ENCODE results near the gene TNFRSF18. TPM values are rescaled to one million over a fixed set of nuclear protein-coding genes. Genes with fewer than 3 reads are reported as not detected.

The TNFRSF18 gene
- total RNA-seq, 2 experiments from 2014 or later: not detected

DNA sequence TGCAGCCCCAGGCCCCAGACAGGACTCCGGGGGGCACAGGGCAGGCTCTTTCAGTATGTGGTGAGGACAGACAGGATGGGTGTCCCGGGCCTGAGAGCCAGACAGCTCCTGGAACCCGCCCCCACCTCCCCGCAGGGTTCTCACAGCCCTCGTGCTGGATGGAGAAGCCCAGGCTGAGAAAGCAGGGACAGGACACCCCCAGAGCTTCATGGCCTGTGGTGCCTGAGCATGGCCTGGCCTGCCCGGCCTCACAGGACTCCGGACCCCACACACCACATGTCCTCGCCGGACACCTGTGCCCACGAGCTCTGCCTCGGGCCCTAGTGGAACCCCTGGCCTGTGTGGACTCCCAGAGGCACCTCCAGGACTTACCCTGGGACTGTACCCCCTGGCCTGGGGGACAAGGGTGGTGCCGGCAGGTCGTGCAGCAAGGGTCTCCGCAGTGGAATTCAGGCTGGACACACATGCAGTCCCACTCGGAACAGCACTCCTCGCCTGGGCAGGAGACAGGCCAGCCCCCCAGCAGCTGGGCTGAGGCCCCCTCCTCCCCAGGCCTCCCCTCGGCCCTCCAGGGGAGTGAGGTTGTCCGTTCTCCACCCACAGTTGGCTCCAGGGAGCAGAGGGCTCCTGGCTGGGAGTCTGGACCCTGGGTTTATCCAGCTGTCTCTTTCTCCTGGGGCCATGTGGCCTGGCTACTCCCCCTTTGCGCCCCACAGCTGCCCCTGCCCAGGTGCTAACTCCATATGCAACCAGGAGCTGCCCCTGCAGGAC, 1.2 kb downstream of the TNFRSF18 start:
- H3K4me2 ChIP-seq (ENCODE audit: low read length): no peak overlapping the region
- H3K9me3 ChIP-seq (ENCODE audit: low read length): no peaks in the 10 kb centered on the region
- CTCF ChIA-PET (ENCODE audit: unreplicated experiment): interaction anchor here (0.6 kb wide), 1 partner anchor 141 kb away, joined by 3 read pairs; no protein-coding TSS in a partner anchor
- no peaks in the 10 kb centered on the region for H4K20me1 ChIP-seq (ENCODE audit: insufficient read depth, low read length)
- peaks cover 7% of the 10 kb centered on the region for H3K4me1 ChIP-seq (ENCODE audit: insufficient read depth, low read length, poor library complexity, severe bottlenecking)
- BruUV-seq (replicated peaks): no TSS peak
- POLR2A ChIA-PET: no interaction called here
- no peaks in the 10 kb centered on the region for H3K79me2 ChIP-seq (ENCODE audit: insufficient read depth, low read depth, low read length)
- DNase-seq (ENCODE audit: low spot score): no peak
- H3K36me3 ChIP-seq (ENCODE audit: insufficient read depth, low read length): no peaks in the 10 kb centered on the region
- intact Hi-C loops (cut with micrococcal nuclease; ENCODE audit: unreplicated experiment): no loop called here
- H2AFZ ChIP-seq (ENCODE audit: low read length): no peak overlapping the region
- no peak for TF ChIP-seq EZH2phosphoT487 (IDR thresholded peaks at IDR 0.05; ENCODE audit: borderline replicate concordance, low read depth, low read length)
- TF ChIP-seq, protein P1, sequence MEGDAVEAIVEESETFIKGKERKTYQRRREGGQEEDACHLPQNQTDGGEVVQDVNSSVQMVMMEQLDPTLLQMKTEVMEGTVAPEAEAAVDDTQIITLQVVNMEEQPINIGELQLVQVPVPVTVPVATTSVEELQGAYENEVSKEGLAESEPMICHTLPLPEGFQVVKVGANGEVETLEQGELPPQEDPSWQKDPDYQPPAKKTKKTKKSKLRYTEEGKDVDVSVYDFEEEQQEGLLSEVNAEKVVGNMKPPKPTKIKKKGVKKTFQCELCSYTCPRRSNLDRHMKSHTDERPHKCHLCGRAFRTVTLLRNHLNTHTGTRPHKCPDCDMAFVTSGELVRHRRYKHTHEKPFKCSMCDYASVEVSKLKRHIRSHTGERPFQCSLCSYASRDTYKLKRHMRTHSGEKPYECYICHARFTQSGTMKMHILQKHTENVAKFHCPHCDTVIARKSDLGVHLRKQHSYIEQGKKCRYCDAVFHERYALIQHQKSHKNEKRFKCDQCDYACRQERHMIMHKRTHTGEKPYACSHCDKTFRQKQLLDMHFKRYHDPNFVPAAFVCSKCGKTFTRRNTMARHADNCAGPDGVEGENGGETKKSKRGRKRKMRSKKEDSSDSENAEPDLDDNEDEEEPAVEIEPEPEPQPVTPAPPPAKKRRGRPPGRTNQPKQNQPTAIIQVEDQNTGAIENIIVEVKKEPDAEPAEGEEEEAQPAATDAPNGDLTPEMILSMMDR (conservative IDR thresholded peaks at IDR 0.05; ENCODE audit: low read length): no peak
- H3K9me2 ChIP-seq (ENCODE audit: insufficient read depth, low read length): no peaks in the 10 kb centered on the region
- no peak overlapping the region for H3K4me3 ChIP-seq (ENCODE audit: low read depth, low read length, poor library complexity, severe bottlenecking)
- H3K27ac ChIP-seq (ENCODE audit: low read depth, low read length, poor library complexity, severe bottlenecking): no peak overlapping the region

DNA sequence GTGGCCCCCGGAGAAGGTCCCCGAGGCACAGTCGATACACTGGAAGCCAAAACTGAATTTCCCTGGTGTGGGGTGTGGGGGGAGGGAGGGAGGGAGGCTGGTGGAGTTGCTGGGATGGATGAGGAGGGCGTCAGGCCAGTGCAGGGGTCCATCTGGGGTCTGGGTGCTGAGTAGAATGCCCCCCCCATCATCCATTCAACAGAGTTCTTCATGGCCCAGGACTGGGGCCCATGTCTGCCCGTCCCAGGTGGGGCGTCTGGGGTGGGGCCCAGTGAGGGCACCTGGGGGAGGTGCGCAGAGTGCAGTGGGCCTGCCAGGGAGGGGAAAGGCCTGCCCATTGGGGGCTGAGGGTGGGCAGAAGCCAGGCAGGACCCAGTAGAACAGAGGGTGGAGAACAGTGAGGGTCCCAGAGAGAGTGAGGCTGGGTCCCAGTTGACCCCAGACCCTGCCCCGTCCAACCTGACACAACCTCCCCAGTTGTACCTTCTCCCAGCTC, 1.9 kb downstream of the TNFRSF18 start:
- Histone ChIP-seq H4K20me1 (ENCODE audit: insufficient read depth, low read length) (no peaks in the 10 kb centered on the region), H2AFZ (ENCODE audit: low read length) (no peak overlapping the region), H3K4me1 (ENCODE audit: insufficient read depth, low read length, poor library complexity, severe bottlenecking) (peaks cover 7% of the 10 kb centered on the region), H3K4me2 (ENCODE audit: low read length) (no peak overlapping the region), H3K79me2 (ENCODE audit: insufficient read depth, low read depth, low read length) (no peaks in the 10 kb centered on the region), H3K9me3 (ENCODE audit: low read length) (no peaks in the 10 kb centered on the region), H3K27ac (ENCODE audit: low read depth, low read length, poor library complexity, severe bottlenecking) (no peak overlapping the region), H3K4me3 (ENCODE audit: low read depth, low read length, poor library complexity, severe bottlenecking) (no peak overlapping the region), H3K9me2 (ENCODE audit: insufficient read depth, low read length) (no peaks in the 10 kb centered on the region), H3K36me3 (ENCODE audit: insufficient read depth, low read length) (no peaks in the 10 kb centered on the region)
- no TSS peak for BruUV-seq (replicated peaks)
- ChIA-PET POLR2A (no interaction called here), CTCF (ENCODE audit: unreplicated experiment) (no interaction called here)
- intact Hi-C loops (cut with micrococcal nuclease; ENCODE audit: unreplicated experiment): no loop called here
- no peak for TF ChIP-seq EZH2phosphoT487 (IDR thresholded peaks at IDR 0.05; ENCODE audit: borderline replicate concordance, low read depth, low read length)
- TF ChIP-seq, protein P1 (conservative IDR thresholded peaks at IDR 0.05; ENCODE audit: low read length): no peak
- DNase-seq (ENCODE audit: low spot score): no peak

Measured in OCI-LY7 (cell line).